Parathyroid adenoma (tissue), 2 donors: ENCODE measurements around the gene ACTL6B.
A peak's percentile ranks its signal among the peaks of the same experiment; 100 is the strongest.

ENCODE experiments used
- H2AFZ ChIP-seq: fragments of 300-600 bp; sonication (generic); one replicate; pipeline ENCODE4 v1.7.0; 2017; ENCODE audit warnings: antibody characterized with exemption, mild to moderate bottlenecking
- H3K27ac ChIP-seq: fragments of 300-600 bp; sonication (generic); one replicate; pipeline ENCODE4 v1.7.0; 2017
- H3K27me3 ChIP-seq: fragments of 300-600 bp; sonication (generic); one replicate; pipeline ENCODE4 v1.7.0; 2017; ENCODE audit warnings: low read length; ENCODE audit not compliant: control insufficient read depth, insufficient read depth
- H3K36me3 ChIP-seq: fragments of 300-600 bp; sonication (generic); one replicate; pipeline ENCODE4 v1.7.0; 2017; ENCODE audit warnings: low read length; ENCODE audit not compliant: control insufficient read depth, insufficient read depth
- H3K4me1 ChIP-seq: fragments of 300-600 bp; sonication (generic); one replicate; pipeline ENCODE4 v1.7.0; 2017; ENCODE audit warnings: control low read depth
- H3K4me2 ChIP-seq: fragments of 300-600 bp; sonication (generic); one replicate; pipeline ENCODE4 v1.7.0; 2017; ENCODE audit warnings: low read length
- H3K4me3 ChIP-seq: fragments of 300-600 bp; sonication (generic); one replicate; pipeline ENCODE4 v1.7.0; 2017; ENCODE audit warnings: low read depth, low read length
- H3K79me2 ChIP-seq: fragments of 300-600 bp; sonication (generic); one replicate; pipeline ENCODE4 v1.7.0; 2017; ENCODE audit warnings: control low read depth
- H3K9ac ChIP-seq: fragments of 300-600 bp; sonication (generic); one replicate; pipeline ENCODE4 v1.7.0; 2017; ENCODE audit warnings: mild to moderate bottlenecking
- H3K9me3 ChIP-seq: fragments of 300-600 bp; sonication (generic); one replicate; pipeline ENCODE4 v1.7.0; 2017; ENCODE audit warnings: low read length; ENCODE audit not compliant: control insufficient read depth
- CTCF ChIP-seq: fragments of 300-600 bp; sonication (generic); IDR thresholded peaks from one replicate; pipeline ENCODE4 v1.7.0; 2017; ENCODE audit warnings: antibody characterized with exemption, mild to moderate bottlenecking
- donor health status: primary hyperparathyroidism.

The ACTL6B gene

GRCh38 chr7:100678291-100678984 lies 22.2 kb upstream of the ACTL6B start:
- Histone ChIP-seq H3K27me3 (no peaks in the 10 kb centered on the region), H3K9me3 (no peaks in the 10 kb centered on the region), H2AFZ (no peak overlapping the region), H3K79me2 (no peaks in the 10 kb centered on the region), H3K4me2 (no peak overlapping the region), H3K4me3 (no peak overlapping the region), H3K27ac (no peak overlapping the region), H3K9ac (no peak overlapping the region), H3K4me1 (no peaks in the 10 kb centered on the region), H3K36me3 (no peaks in the 10 kb centered on the region)
- no peak for TF ChIP-seq CTCF

GRCh38 chr7:100677308-100678267 lies 21.3 kb upstream of the ACTL6B start:
- no peak overlapping the region for H3K4me3 ChIP-seq
- H3K4me2 ChIP-seq: no peak overlapping the region
- H3K9ac ChIP-seq: no peak overlapping the region
- no peaks in the 10 kb centered on the region for H3K36me3 ChIP-seq
- H3K27ac ChIP-seq: no peak overlapping the region
- H3K27me3 ChIP-seq: no peaks in the 10 kb centered on the region
- no peaks in the 10 kb centered on the region for H3K9me3 ChIP-seq
- H2AFZ ChIP-seq: no peak overlapping the region
- H3K4me1 ChIP-seq: no peaks in the 10 kb centered on the region
- TF ChIP-seq CTCF: no peak
- no peaks in the 10 kb centered on the region for H3K79me2 ChIP-seq

GRCh38 chr7:100676501-100677306 lies 20.5 kb upstream of the ACTL6B start:
- TF ChIP-seq CTCF: no peak
- H3K9ac ChIP-seq: no peak overlapping the region
- no peaks in the 10 kb centered on the region for H3K9me3 ChIP-seq
- H3K4me3 ChIP-seq: no peak overlapping the region
- peak overlapping the region; percentile 26 for H3K27ac ChIP-seq
- no peak overlapping the region for H2AFZ ChIP-seq
- H3K27me3 ChIP-seq: no peaks in the 10 kb centered on the region
- no peaks in the 10 kb centered on the region for H3K36me3 ChIP-seq
- H3K4me1 ChIP-seq: no peaks in the 10 kb centered on the region
- no peaks in the 10 kb centered on the region for H3K79me2 ChIP-seq
- H3K4me2 ChIP-seq: no peak overlapping the region

GRCh38 chr7:100675581-100676350 lies 19.5 kb upstream of the ACTL6B start:
- H3K4me1 ChIP-seq: no peaks in the 10 kb centered on the region
- no peaks in the 10 kb centered on the region for H3K79me2 ChIP-seq
- no peak overlapping the region for H3K9ac ChIP-seq
- H3K27me3 ChIP-seq: no peaks in the 10 kb centered on the region
- H3K4me2 ChIP-seq: peak overlapping the region; percentile 99
- H3K27ac ChIP-seq: peak overlapping the region; percentile 26
- TF ChIP-seq CTCF: no peak
- no peak overlapping the region for H2AFZ ChIP-seq
- H3K9me3 ChIP-seq: no peaks in the 10 kb centered on the region
- H3K4me3 ChIP-seq: peak overlapping the region; percentile 57
- H3K36me3 ChIP-seq: no peaks in the 10 kb centered on the region
